Dedifferentiated amniotic fluid mesenchymal stem cell (primary cell): ENCODE measurements around the gene SLC9A2.

Source experiments
- DNase-seq: peaks from one replicate; pipeline ENCODE4 v3.0.0-alpha.2; 2016; ENCODE audit errors: extremely low spot score

The SLC9A2 gene

GRCh38 chr2:102618452-102619413 lies 620 bp upstream of the SLC9A2 start:
- no peak for DNase-seq

- DNase-seq = no peak
Observed at GRCh38 chr2:102620332-102620731, 979 bp downstream of the SLC9A2 start.

GRCh38 chr2:102621630-102622029 lies 2.3 kb downstream of the SLC9A2 start:
- no peak for DNase-seq

- DNase-seq = no peak
Observed at GRCh38 chr2:102622646-102623045, 3.3 kb downstream of the SLC9A2 start.

- no peak for DNase-seq
Observed at GRCh38 chr2:102630458-102630857, 11.1 kb downstream of the SLC9A2 start.

- no peak for DNase-seq
Observed at GRCh38 chr2:102632380-102633175, 13.2 kb downstream of the SLC9A2 start.

- DNase-seq = no peak
Observed at GRCh38 chr2:102634831-102635241, 15.5 kb downstream of the SLC9A2 start.

GRCh38 chr2:102635317-102635716 lies 16.0 kb downstream of the SLC9A2 start:
- DNase-seq = no peak

GRCh38 chr2:102636283-102636907 lies 17.0 kb downstream of the SLC9A2 start:
- DNase-seq = no peak

GRCh38 chr2:102637358-102637757 lies 18.0 kb downstream of the SLC9A2 start:
- DNase-seq = no peak

GRCh38 chr2:102639429-102639828 lies 20.1 kb downstream of the SLC9A2 start:
- DNase-seq = no peak

GRCh38 chr2:102652126-102652525 lies 32.8 kb downstream of the SLC9A2 start:
- DNase-seq = no peak

- no peak for DNase-seq
Observed at GRCh38 chr2:102657770-102658169, 38.4 kb downstream of the SLC9A2 start.

- DNase-seq = no peak
Observed at GRCh38 chr2:102660070-102660469, 40.7 kb downstream of the SLC9A2 start.

- DNase-seq = no peak
Observed at GRCh38 chr2:102660574-102660973, 41.2 kb downstream of the SLC9A2 start.

- no peak for DNase-seq
Observed at GRCh38 chr2:102661846-102662245, 42.5 kb downstream of the SLC9A2 start.

GRCh38 chr2:102662833-102663232 lies 43.5 kb downstream of the SLC9A2 start:
- DNase-seq = no peak

- DNase-seq = no peak
Observed at GRCh38 chr2:102663381-102663780, 44.0 kb downstream of the SLC9A2 start.

- no peak for DNase-seq
Observed at GRCh38 chr2:102664471-102664909, 45.1 kb downstream of the SLC9A2 start.

GRCh38 chr2:102667072-102667471 lies 47.7 kb downstream of the SLC9A2 start:
- DNase-seq = no peak

- no peak for DNase-seq
Observed at GRCh38 chr2:102668171-102668570, 48.8 kb downstream of the SLC9A2 start.

- no peak for DNase-seq
Observed at GRCh38 chr2:102669401-102669800, 50.0 kb downstream of the SLC9A2 start.
